A673 (cell line): Measurements from ENCODE around the gene NLGN4Y. TPM values are rescaled to one million over a fixed set of nuclear protein-coding genes. Genes with fewer than 3 reads are reported as not detected.

Source experiments
- BruUV-seq: library from RNA; stranded (reverse); fragments of 400-500 nt; replicated peaks from 2 replicates; lab custom pipeline; 2021; lab: Mats Ljungman, UMichigan
- CTCF ChIA-PET: fragments of 300-600 bp; sonication (Branson Sonifier 250); formaldehyde crosslinking; loops from one replicate; lab custom pipeline; 2022; ENCODE audit warnings: antibody characterized with exemption; lab: Charles Lee
- POLR2A ChIA-PET: fragments of 300-600 bp; sonication (Branson Sonifier 250); formaldehyde crosslinking; loops from one replicate; lab custom pipeline; 2022; ENCODE audit warnings: antibody characterized with exemption; ENCODE audit not compliant: low non-redundant PET; lab: Charles Lee
- DNase-seq: peaks from one replicate; pipeline ENCODE4 v3.0.0-alpha.2; 2015; ENCODE audit warnings: low spot score
- H3K27ac ChIP-seq: fragments of 200-600 bp; sonication (generic); 2 replicates; pipeline ENCODE4 v1.5.1; 2016; ENCODE audit warnings: mixed run types, low read depth, mild to moderate bottlenecking, mixed read lengths, antibody characterized with exemption, low read length; ENCODE audit not compliant: poor library complexity, severe bottlenecking
- H3K27me3 ChIP-seq: fragments of 200-600 bp; sonication (generic); replicated peaks from 2 replicates; pipeline ENCODE4 v1.6.1; 2017; ENCODE audit warnings: mixed run types, low read depth, mild to moderate bottlenecking, mixed read lengths, antibody characterized with exemption, low read length; ENCODE audit not compliant: insufficient read depth, poor library complexity
- H3K36me3 ChIP-seq: fragments of 200-600 bp; sonication (generic); 2 replicates; pipeline ENCODE4 v1.6.1; 2016; ENCODE audit warnings: mixed run types, mild to moderate bottlenecking, mixed read lengths, antibody characterized with exemption, low read length; ENCODE audit not compliant: insufficient read depth, poor library complexity, severe bottlenecking
- H3K4me1 ChIP-seq: fragments of 200-600 bp; sonication (generic); 2 replicates; pipeline ENCODE4 v1.6.1; 2017; ENCODE audit warnings: mixed run types, mild to moderate bottlenecking, mixed read lengths, antibody characterized with exemption, low read length; ENCODE audit not compliant: insufficient read depth, poor library complexity, severe bottlenecking
- H3K4me3 ChIP-seq: fragments of 200-600 bp; sonication (generic); 2 replicates; pipeline ENCODE4 v1.5.1; 2016; ENCODE audit warnings: low read depth, mixed run types, mild to moderate bottlenecking, mixed read lengths, low read length; ENCODE audit not compliant: poor library complexity, severe bottlenecking
- H3K9me3 ChIP-seq: fragments of 200-600 bp; sonication (generic); 2 replicates; pipeline ENCODE4 v1.6.1; 2016; ENCODE audit warnings: mixed run types, low read depth, mild to moderate bottlenecking, mixed read lengths, antibody characterized with exemption, low read length; ENCODE audit not compliant: poor library complexity, severe bottlenecking
- EZH2 ChIP-seq: fragments of 200-600 bp; sonication (generic); IDR thresholded peaks from 2 replicates; pipeline ENCODE4 v1.6.1; 2017; ENCODE audit warnings: borderline replicate concordance, low read depth, mild to moderate bottlenecking, mixed read lengths, antibody characterized with exemption, low read length; ENCODE audit not compliant: poor library complexity, severe bottlenecking
- intact Hi-C: fragments of 100-400 bp; cut with micrococcal nuclease; formaldehyde crosslinking; loops from one replicate; pipeline ENCODE4 v1.10.0; 2022; ENCODE audit not compliant: unreplicated experiment
- total RNA-seq: library from RNA; stranded (reverse); gene quantifications from 2 replicates; pipeline ENCODE4 v1.2.3, GENCODE V29; 2021
- TF ChIP-seq, protein P1 (sequence below): fragments of 300-800, 200-600 bp; sonication (generic); conservative IDR thresholded peaks from 2 replicates; pipeline ENCODE4 v1.5.1; 2017; ENCODE audit warnings: low read depth, mild to moderate bottlenecking, antibody characterized with exemption, low read length, moderate library complexity, mixed read lengths

Gene NLGN4Y
- total RNA-seq, 1 experiment from 2014 or later, result not detected

DNA sequence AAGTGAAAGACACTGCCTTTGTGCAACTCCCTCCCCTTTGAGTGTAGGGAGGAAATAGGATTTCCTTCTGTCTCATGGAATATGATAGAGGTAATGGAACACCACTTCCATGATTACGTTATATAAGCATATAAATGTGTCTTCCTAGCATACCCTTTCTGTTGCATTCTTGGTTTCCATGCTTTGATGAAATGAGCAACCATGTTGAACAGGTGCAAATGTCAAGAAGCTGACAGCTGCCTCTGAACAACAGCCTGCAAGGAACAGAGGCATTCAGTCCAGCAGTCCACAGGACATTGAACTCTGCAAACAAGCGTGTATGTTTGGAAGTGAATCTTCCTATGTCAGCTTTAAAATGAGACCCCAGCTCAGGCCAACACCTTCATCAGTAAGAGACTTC is 117.5 kb downstream of the NLGN4Y start:
- Histone ChIP-seq H3K27me3 (no peaks in the 10 kb centered on the region), H3K4me1 (no peaks in the 10 kb centered on the region), H3K4me3 (no peak overlapping the region), H3K9me3 (no peaks in the 10 kb centered on the region), H3K36me3 (no peaks in the 10 kb centered on the region), H3K27ac (no peak overlapping the region)
- TF ChIP-seq, protein P1, sequence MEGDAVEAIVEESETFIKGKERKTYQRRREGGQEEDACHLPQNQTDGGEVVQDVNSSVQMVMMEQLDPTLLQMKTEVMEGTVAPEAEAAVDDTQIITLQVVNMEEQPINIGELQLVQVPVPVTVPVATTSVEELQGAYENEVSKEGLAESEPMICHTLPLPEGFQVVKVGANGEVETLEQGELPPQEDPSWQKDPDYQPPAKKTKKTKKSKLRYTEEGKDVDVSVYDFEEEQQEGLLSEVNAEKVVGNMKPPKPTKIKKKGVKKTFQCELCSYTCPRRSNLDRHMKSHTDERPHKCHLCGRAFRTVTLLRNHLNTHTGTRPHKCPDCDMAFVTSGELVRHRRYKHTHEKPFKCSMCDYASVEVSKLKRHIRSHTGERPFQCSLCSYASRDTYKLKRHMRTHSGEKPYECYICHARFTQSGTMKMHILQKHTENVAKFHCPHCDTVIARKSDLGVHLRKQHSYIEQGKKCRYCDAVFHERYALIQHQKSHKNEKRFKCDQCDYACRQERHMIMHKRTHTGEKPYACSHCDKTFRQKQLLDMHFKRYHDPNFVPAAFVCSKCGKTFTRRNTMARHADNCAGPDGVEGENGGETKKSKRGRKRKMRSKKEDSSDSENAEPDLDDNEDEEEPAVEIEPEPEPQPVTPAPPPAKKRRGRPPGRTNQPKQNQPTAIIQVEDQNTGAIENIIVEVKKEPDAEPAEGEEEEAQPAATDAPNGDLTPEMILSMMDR, result no peak
- no peak for TF ChIP-seq EZH2
- no TSS peak for BruUV-seq
- ChIA-PET POLR2A (no interaction called here), CTCF (no interaction called here)
- intact Hi-C loops, result no loop called here
- no peak for DNase-seq

DNA sequence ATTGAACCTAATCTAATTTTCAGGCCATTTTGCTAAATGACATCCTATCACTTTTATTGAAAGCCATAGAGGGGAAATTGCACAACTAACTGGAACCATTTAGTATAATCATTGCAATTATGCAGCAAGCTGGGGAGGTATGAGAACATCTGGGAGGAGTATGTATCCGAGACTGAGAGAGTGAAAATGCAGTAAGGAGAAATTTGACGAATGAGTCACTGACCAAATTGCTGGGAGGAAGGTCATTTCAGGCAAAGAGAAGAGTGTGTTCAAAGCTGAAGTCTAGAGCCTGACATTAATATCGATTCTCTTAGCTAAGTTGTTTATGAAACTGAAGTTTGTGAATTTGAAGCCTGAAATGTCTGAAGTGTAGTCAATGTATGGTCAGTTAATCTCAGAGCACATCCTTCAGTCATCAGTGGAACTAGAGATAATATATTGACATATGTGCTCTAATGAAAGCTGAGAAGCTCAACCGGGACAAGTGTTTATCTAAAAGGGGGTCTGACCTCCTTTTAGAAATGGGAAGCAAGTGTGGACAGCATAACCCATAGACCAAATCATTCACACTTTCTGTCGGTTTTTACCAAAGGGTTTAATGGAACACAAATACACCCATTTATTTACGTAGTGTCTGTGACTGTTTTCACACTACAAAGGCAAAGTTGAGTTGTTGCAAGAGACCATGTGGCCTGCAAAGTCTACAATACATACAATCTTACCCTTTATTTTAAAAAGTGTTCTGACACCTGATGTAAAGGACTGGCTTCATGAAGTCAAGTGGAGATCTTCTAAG is 120.0 kb downstream of the NLGN4Y start:
- CTCF ChIA-PET, result no interaction called here
- no TSS peak for BruUV-seq
- no peaks in the 10 kb centered on the region for H3K9me3 ChIP-seq

DNA sequence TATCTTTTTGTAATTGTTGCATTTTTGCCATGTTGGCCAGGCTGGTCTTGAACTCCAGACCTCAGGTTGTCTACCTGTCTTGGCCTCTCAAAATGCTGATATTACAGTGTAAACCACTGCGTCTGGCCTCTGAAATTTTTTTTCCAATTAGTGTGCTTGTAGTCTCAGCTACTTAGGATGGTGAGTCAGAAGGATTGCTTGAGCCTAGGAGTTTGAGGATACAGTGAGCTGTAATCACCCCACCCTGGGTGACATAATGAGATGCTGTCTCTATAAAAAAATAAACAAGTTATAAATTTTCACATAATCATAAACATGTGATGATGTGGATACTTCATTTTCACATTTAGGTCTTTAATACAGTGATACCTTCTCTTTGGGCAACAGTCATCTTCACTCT is 154.9 kb downstream of the NLGN4Y start:
- CTCF ChIA-PET, result no interaction called here
- TF ChIP-seq, protein P1, result no peak
- TF ChIP-seq EZH2, result no peak
- Histone ChIP-seq H3K9me3 (no peaks in the 10 kb centered on the region), H3K36me3 (no peaks in the 10 kb centered on the region), H3K4me1 (no peaks in the 10 kb centered on the region), H3K27me3 (no peaks in the 10 kb centered on the region), H3K27ac (no peak overlapping the region), H3K4me3 (no peak overlapping the region)
- intact Hi-C loops, result no loop called here
- BruUV-seq, result no TSS peak
- DNase-seq, result no peak
- POLR2A ChIA-PET, result no interaction called here

More for the DNA sequence above, 120.0 kb downstream of the NLGN4Y start:
- Histone ChIP-seq H3K27me3 (no peaks in the 10 kb centered on the region), H3K27ac (no peak overlapping the region), H3K4me3 (no peak overlapping the region), H3K36me3 (no peaks in the 10 kb centered on the region), H3K4me1 (no peaks in the 10 kb centered on the region)
- TF ChIP-seq, protein P1, result no peak
- no peak for TF ChIP-seq EZH2
- intact Hi-C loops, result no loop called here
- no peak for DNase-seq
- POLR2A ChIA-PET, result no interaction called here
